HG02943 (cell line): Measurements from ENCODE around the gene EN1.

ENCODE experiments used
- ATAC-seq: cut with Tn5 transposase; IDR thresholded peaks from one replicate; pipeline ENCODE4 v1.9.1; 2021; ENCODE audit warnings: mild to moderate bottlenecking, low read depth, moderate library complexity; ENCODE audit not compliant: unreplicated experiment

The EN1 gene

GRCh38 chr2:118844261-118845004, 3.0 kb downstream of the EN1 start:
- no peak for ATAC-seq

GRCh38 chr2:118843483-118844132, 3.8 kb downstream of the EN1 start:
- no peak for ATAC-seq

- ATAC-seq = no peak
These were observed 4.6 kb downstream of the EN1 start for GRCh38 chr2:118842661-118843482.

GRCh38 chr2:118841828-118842461, 5.5 kb downstream of the EN1 start:
- ATAC-seq = no peak

GRCh38 chr2:118841450-118841827, 6.0 kb downstream of the EN1 start:
- no peak for ATAC-seq

- no peak for ATAC-seq
These were observed 8.6 kb downstream of the EN1 start for GRCh38 chr2:118838741-118839455.

- no peak for ATAC-seq
These were observed 9.8 kb downstream of the EN1 start for GRCh38 chr2:118837621-118838020.

GRCh38 chr2:118837067-118837466, 10.4 kb downstream of the EN1 start:
- ATAC-seq = no peak

- no peak for ATAC-seq
These were observed 11.0 kb downstream of the EN1 start for GRCh38 chr2:118836411-118836930.

- ATAC-seq = no peak
These were observed 11.6 kb downstream of the EN1 start for GRCh38 chr2:118835746-118836410.

GRCh38 chr2:118834901-118835745, 12.3 kb downstream of the EN1 start:
- no peak for ATAC-seq

GRCh38 chr2:118834440-118834810, 13.0 kb downstream of the EN1 start:
- no peak for ATAC-seq

GRCh38 chr2:118833716-118834439, 13.6 kb downstream of the EN1 start:
- ATAC-seq = no peak

- ATAC-seq = no peak
These were observed 14.4 kb downstream of the EN1 start for GRCh38 chr2:118832791-118833715.

- no peak for ATAC-seq
These were observed 15.2 kb downstream of the EN1 start for GRCh38 chr2:118832071-118832790.

- no peak for ATAC-seq
These were observed 16.6 kb downstream of the EN1 start for GRCh38 chr2:118830881-118831280.
